Parietal lobe (tissue), 2 donors: ENCODE measurements around the gene KRTAP4-2. TPM values are rescaled to one million over a fixed set of nuclear protein-coding genes. Genes with fewer than 3 reads are reported as not detected.

Experiments
- small RNA-seq: library from RNA; depleted of rRNA; stranded (forward); fragments of <200 nt; gene quantifications from one replicate; pipeline ENCODE3, GENCODE V24; 2014; ENCODE audit warnings: low replicate concordance
- total RNA-seq: library from RNA; depleted of rRNA; stranded (reverse); fragments of >200 nt; gene quantifications from one replicate; pipeline ENCODE4 v1.2.3, GENCODE V29; 2014

KRTAP4-2 gene
- total RNA-seq: not detected

GRCh38 chr17:41177727-41178271 lies at the start of gene KRTAP4-2:
Gene KRTAP4-2, minus strand, starts transcription at chr17:41178221. Its CDS starts 57 bp downstream, at chr17:41178164.

GRCh38 chr17:41226598-41227095 lies 48.6 kb upstream of the KRTAP4-2 start, which contains the start of gene KRTAP9-2:
Gene KRTAP9-2, plus strand, starts transcription at chr17:41226648. Its CDS starts 7 bp downstream, at chr17:41226655.

DNA sequence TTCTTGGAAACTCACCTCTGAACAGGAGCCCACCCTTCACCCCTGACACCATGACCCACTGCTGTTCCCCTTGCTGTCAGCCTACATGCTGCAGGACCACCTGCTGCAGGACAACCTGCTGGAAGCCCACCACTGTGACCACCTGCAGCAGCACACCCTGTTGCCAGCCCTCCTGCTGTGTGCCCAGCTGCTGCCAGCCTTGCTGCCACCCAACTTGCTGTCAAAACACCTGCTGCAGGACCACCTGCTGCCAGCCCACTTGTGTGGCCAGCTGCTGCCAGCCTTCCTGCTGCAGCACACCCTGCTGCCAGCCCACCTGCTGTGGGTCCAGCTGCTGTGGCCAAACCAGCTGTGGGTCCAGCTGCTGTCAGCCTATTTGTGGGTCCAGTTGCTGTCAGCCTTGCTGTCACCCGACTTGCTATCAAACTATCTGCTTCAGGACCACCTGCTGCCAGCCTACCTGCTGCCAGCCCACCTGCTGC lies 11.9 kb upstream of the KRTAP4-2 start, which contains the start of gene KRTAP9-1:
TSS of gene KRTAP9-1 (plus strand) at position 51 of the 482 bp plus-strand sequence. CDS start at position 51, 0 bp downstream.

GRCh38 chr17:41184480-41184961 lies 6.5 kb upstream of the KRTAP4-2 start, which contains the start of gene KRTAP4-1:
Gene KRTAP4-1, minus strand, starts transcription at chr17:41184911. Its CDS starts 57 bp downstream, at chr17:41184854.

GRCh38 chr17:41168121-41168520 lies 9.9 kb downstream of the KRTAP4-2 start, which contains the start of gene KRTAP4-3:
Gene KRTAP4-3, minus strand, starts transcription at chr17:41168221. Its CDS starts 49 bp downstream, at chr17:41168172.

GRCh38 chr17:41160648-41161047 lies 17.4 kb downstream of the KRTAP4-2 start, which contains the start of gene KRTAP4-4:
Gene KRTAP4-4, minus strand, starts transcription at chr17:41160748. Its CDS starts 57 bp downstream, at chr17:41160691.

DNA sequence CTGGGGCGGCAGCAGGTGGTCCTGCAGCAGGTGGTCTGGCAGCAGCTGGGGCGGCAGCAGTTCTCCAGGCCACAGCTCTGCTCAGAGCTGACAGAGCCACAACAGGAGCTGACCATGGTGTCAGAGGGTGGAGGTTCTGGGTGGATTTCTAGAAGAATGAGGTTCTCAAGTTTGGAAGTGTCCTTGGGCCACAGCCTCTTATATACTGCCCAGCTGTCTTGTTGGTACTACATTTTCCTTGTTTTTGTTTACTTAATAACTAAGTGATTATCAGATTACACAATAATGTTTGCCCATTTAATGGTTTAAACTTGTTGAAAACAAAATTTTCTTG lies 28.4 kb downstream of the KRTAP4-2 start, which contains the start of gene KRTAP4-5:
TSS of gene KRTAP4-5 (minus strand) at position 174 of the 334 bp plus-strand sequence. CDS start at position 116, 58 bp downstream.

DNA sequence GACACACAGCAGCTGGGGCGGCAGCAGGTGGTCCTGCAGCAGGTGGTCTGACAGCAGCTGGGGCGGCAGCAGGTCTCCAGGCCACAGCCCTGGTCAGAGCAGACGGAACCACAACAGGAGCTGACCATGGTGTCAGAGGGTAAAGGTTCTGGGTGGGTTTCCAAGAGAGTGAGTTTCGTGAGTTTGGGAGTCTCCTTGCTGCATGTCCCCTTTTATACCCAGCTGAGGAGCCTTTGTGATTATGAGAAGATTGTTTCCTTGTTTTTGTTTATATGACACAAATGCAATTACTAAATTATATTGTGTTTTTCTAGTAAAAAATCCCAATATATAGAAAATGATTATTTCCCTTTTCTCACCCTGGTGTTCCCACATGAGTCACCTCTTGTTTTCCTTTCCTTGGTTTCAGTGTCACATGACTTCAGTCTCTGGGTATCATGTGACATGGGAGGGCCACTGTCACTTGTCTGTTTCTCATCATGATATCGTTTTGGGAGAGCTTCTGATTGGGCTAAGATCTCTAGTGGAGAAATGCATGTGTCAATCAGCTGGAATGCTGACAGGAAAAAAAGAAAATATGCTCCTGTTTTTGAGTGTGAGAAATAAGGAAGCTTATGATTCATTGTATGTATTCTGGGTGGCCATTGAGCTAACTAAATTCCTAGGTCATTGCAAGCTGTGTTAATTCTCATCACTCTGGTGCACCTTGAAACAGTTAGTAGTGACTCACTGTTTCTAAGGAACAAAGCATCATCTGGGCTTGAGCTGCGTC lies 37.5 kb downstream of the KRTAP4-2 start, which contains the start of gene KRTAP4-6:
TSS of gene KRTAP4-6 (minus strand) at position 185 of the 772 bp plus-strand sequence. CDS start at position 128, 57 bp downstream.

Small RNAs within 50 kb of the gene (small RNA-seq; reads per million reads assigned to genes)
- not detected for gene KRTAP4-17P

Other genes with a start within 250 kb of the KRTAP4-2 start
- gene KRT23, start 240.6 kb downstream of the KRTAP4-2 start, total RNA-seq: not detected
- gene KRT39, start 211.3 kb downstream of the KRTAP4-2 start, total RNA-seq: not detected
- gene KRT40, start 193.9 kb downstream of the KRTAP4-2 start, total RNA-seq: not detected
- gene KRTAP3-3, start 184.1 kb downstream of the KRTAP4-2 start, total RNA-seq: not detected
- not detected for gene KRTAP3-2, start 178.3 kb downstream of the KRTAP4-2 start, total RNA-seq
- gene KRTAP3-1, start 169.1 kb downstream of the KRTAP4-2 start, total RNA-seq: not detected
- not detected for gene KRTAP1-5, start 151.0 kb downstream of the KRTAP4-2 start, total RNA-seq
- gene KRTAP1-4, start 148.0 kb downstream of the KRTAP4-2 start, total RNA-seq: not detected
- not detected for gene KRTAP1-3, start 143.3 kb downstream of the KRTAP4-2 start, total RNA-seq
- gene KRTAP1-1, start 136.8 kb downstream of the KRTAP4-2 start, total RNA-seq: not detected
- not detected for gene KRTAP2-1, start 130.9 kb downstream of the KRTAP4-2 start, total RNA-seq
- not detected for gene KRTAP2-2, start 123.0 kb downstream of the KRTAP4-2 start, total RNA-seq
- gene KRTAP2-3, start 118.1 kb downstream of the KRTAP4-2 start, total RNA-seq: not detected
- not detected for gene KRTAP2-4, start 112.3 kb downstream of the KRTAP4-2 start, total RNA-seq
- gene KRTAP4-7, start 94.1 kb downstream of the KRTAP4-2 start, total RNA-seq: not detected
- gene KRTAP4-8, start 80.1 kb downstream of the KRTAP4-2 start, total RNA-seq: not detected
- not detected for gene KRTAP4-16, start 76.0 kb downstream of the KRTAP4-2 start, total RNA-seq
- gene KRTAP4-9, start 72.8 kb downstream of the KRTAP4-2 start, total RNA-seq: not detected
- not detected for gene KRTAP4-11, start 59.8 kb downstream of the KRTAP4-2 start, total RNA-seq
- gene KRTAP4-12, start 54.0 kb downstream of the KRTAP4-2 start, total RNA-seq: not detected
- not detected for gene KRTAP4-6, start 37.7 kb downstream of the KRTAP4-2 start, total RNA-seq
- not detected for gene KRTAP4-5, start 28.4 kb downstream of the KRTAP4-2 start, total RNA-seq
- not detected for gene KRTAP4-4, start 17.5 kb downstream of the KRTAP4-2 start, total RNA-seq
- not detected for gene KRTAP4-3, start 10.0 kb downstream of the KRTAP4-2 start, total RNA-seq
- gene KRTAP4-1, start 6.7 kb upstream of the KRTAP4-2 start, total RNA-seq: not detected
- gene KRTAP9-1, start 11.7 kb upstream of the KRTAP4-2 start, total RNA-seq: not detected
- gene KRTAP9-2, start 48.4 kb upstream of the KRTAP4-2 start, total RNA-seq: not detected
- gene KRTAP9-3, start 54.2 kb upstream of the KRTAP4-2 start, total RNA-seq: not detected
- gene KRTAP9-8, start 59.8 kb upstream of the KRTAP4-2 start, total RNA-seq: not detected
- not detected for gene KRTAP9-4, start 71.5 kb upstream of the KRTAP4-2 start, total RNA-seq
- not detected for gene KRTAP9-9, start 77.2 kb upstream of the KRTAP4-2 start, total RNA-seq
- not detected for gene KRTAP9-6, start 87.2 kb upstream of the KRTAP4-2 start, total RNA-seq
- not detected for gene KRTAP9-7, start 97.5 kb upstream of the KRTAP4-2 start, total RNA-seq
- not detected for gene KRTAP29-1, start 124.6 kb upstream of the KRTAP4-2 start, total RNA-seq
- not detected for gene KRTAP16-1, start 131.1 kb upstream of the KRTAP4-2 start, total RNA-seq
- not detected for gene KRTAP17-1, start 137.5 kb upstream of the KRTAP4-2 start, total RNA-seq
- gene KRT33A, start 172.6 kb upstream of the KRTAP4-2 start, total RNA-seq: not detected
- gene KRT33B, start 191.6 kb upstream of the KRTAP4-2 start, total RNA-seq: not detected
- gene KRT34, start 204.1 kb upstream of the KRTAP4-2 start, total RNA-seq: 0.94 TPM
- gene KRT31, start 219.4 kb upstream of the KRTAP4-2 start, total RNA-seq: 0.94 TPM
- gene KRT37, start 246.4 kb upstream of the KRTAP4-2 start, total RNA-seq: not detected